GM21526 (cell line): ENCODE measurements around the gene AJUBA.
"Not testable (repeated sequence)": the region's sequence is repeated elsewhere in the genome, so short reads cannot be mapped to it uniquely, and the experiment has no call there.

Experiments used
- ATAC-seq: cut with Tn5 transposase; IDR thresholded peaks from one replicate; pipeline ENCODE4 v1.9.1; 2021; ENCODE audit warnings: moderate library complexity; ENCODE audit not compliant: unreplicated experiment, low FRiP score

Gene AJUBA

DNA sequence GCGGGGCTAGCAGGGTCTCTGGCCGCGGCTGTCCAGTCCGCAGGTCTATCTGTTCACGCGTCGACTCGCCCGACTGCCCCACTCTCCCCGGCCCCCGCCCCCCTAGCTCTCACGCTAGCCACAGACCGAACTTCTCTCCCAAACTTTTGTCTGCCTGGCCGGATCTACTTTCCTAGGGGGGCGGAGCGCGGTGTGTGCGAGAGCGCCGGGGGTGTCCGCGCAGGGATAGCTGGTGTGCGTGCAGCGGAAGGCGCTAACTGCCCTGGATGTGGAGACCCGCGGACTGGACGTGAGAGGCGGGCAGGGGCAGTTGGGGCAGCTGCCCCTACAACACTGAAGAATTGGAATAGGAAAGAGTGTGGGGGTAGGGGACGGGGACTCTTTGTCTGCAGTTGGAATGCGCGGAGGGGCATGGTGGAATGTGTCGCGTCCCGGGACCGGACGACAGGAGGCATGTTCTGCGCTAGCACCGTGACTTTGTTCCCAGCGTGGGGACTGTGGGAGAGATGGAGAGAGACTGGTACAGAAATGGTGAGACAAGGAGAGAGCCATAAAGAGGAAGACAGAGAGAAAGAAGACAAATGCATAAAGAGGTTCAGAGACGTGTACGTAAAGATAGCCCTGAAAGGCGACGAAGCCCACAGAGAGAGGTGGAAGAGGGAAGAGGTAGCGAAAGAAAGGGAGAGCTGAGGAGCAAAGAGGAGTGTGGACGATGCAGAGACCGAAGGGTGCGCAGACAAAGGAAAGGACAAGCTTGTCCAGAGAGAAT is at the start of gene AJUBA:
TSS of gene AJUBA (minus strand) at position 75 of the 769 bp plus-strand sequence. CDS start 285 bp downstream, outside the sequence.
- no peak for ATAC-seq

DNA sequence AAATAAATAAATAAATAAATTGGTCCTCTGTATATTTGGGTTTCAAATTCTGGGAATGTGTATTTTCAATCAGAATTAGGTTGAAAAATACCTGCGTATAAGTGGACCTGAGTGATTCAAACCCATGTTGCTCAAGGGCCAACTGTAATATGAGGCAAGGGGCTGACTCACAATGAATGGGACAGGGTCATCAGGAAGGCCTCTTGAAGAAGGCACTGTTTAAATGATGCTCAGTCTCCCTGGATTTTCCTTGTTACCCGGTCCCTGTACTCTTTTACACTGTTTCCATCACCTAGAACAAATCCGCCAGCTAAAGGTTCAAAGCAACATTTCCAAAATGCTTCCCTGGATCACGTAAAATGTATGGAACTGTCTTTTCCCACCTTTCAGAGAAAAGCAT is 48.6 kb upstream of the AJUBA start:
- ATAC-seq = no peak

DNA sequence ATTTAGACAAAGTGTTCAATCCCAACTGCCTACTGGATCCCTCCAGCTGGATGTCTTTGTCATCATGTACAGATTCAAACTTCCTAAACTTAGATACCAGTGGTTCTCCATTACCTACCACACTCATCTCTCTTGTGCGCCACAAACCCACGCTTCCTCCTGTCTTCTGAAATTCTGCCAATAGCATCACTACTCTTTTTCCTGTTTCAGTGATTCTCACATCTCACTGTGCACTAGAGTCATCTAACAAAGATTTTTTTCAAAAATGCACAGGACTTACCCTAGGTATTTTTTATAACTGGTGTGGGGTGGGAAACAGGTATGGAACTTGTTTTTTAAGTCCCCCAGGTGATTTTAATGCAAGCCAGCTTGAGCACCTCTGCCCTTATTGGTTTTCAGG is 46.4 kb upstream of the AJUBA start:
- no peak for ATAC-seq

DNA sequence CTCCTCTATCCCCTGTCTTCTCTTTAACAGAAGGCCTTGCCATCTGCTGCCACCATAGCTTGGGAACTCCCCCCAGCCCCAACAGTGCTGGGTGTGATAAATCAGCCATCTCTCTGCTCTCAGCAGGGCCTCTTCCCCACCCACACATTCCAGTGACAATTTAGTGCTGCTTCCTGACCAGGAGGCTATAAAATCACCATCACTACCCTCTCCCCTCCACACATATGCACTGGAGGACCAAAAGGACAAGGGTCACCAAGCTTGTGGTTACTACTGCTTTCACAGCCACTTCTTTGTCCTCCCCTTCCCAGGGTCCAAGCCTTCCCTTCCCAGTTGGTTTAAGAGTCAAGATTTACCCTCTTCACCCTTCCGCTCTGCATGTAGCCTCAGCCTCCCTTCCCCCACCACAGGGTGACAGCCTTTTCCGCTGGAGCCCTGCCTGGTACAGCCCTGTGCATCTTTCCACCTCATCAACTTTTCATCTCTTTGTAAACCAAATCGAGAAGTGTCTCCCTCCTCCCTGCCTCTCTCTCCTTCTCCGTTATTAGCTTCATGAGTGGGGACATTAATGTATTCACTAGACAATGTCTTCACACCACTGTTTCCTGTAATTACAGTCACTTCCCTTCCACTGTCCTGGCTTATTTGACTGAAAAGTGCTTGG is 42.9 kb upstream of the AJUBA start:
- no peak for ATAC-seq

DNA sequence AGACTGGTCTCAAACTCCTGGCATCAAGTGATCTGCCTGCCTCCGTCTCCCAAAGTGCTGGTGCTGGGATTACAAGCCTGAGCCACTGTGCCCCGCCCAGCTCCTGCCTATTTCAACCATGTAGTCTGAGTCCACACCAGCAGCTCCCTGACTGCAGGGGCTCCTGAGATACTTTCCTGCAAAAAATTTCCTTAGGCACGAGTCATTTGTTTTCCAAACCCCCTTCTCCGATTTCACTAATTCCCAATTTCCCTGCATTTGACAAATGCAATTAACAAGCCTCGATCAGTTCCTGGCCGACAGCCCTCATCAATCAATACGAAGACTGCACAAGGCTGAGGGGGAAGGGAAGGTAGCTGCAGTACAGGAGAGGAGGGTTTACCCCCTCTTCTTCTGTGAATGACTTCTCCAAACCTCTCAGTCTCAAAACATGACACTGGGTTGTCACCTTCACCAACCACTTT is 42.3 kb upstream of the AJUBA start:
- no peak for ATAC-seq

DNA sequence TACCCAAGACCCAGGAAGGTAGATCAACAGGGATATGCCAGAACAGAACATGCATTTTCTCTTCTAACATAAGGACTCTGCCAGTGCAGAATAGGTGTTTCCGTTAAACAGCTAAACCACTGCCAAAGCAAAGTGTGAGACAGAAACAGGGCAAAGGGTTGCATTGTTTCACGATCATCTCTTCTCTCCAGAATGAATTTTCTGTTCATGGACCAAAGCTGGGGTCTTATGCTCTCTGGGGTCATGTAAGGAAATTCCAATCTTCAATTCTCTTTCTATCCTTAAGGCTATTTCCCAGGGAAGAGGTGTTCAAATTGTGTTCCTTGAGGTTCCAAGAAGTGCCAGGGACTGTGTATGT is 41.4 kb upstream of the AJUBA start:
- no peak for ATAC-seq

DNA sequence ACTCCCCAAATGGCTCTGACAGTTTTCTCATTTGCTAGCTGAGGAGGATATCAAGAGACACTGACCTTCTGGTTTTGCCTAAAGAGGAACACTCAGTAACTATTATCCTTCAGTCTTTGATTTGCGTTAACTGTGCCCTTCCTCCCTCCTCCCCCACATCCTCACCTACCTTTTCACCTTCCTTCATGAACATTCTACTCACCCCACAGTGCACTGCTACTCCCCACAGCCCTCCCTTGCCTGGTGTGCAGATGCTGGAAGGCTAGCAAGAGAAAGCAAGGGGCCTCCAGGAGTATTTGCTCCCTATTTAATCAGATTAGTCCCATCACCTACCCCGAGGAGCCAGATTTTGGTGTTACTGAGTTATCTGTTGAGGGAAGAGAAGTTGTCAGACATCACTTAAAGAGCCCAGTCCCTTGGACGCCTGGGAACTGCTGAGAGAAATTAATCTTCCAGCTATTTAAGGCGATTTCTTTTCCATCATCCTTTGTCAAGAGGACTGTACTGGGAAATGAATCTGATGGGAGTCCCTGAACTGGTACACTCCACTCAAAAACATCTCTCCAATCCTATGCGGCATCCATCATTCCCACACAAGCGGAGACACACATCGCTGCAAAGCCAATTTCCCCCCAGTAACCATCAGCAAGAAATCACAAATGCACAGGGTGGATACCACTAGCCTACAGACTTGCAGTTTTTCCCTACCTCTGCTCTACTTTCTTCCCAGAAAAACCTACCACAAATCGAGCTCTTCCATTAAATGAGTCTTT is 40.9 kb upstream of the AJUBA start:
- no peak for ATAC-seq

DNA sequence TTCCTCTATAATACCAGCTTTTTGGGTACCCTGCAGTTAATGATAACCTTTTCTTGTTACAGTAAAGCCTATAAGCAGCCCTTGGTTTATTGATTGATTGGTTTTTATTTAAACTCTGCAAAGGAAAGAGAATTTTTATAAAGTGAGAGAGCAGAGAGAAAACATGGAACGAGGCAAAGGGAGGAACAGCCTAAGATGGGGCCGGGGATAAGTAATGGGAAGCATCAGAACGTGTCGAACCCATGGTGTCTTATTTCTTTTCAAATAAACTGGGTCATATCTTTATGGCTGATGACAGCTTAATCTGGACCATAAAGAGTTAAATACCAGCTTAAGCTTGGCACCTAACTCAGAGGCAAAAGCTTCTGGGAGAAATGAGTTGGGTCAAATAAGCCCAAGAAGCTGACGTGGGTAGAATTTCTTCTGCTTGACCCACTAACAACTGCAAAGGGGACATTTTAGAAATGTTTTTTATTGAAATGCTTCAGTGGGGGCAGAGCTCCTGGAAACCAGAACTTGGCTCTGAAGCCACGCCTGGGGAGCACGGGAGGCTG is 39.6 kb upstream of the AJUBA start:
- ATAC-seq = no peak

DNA sequence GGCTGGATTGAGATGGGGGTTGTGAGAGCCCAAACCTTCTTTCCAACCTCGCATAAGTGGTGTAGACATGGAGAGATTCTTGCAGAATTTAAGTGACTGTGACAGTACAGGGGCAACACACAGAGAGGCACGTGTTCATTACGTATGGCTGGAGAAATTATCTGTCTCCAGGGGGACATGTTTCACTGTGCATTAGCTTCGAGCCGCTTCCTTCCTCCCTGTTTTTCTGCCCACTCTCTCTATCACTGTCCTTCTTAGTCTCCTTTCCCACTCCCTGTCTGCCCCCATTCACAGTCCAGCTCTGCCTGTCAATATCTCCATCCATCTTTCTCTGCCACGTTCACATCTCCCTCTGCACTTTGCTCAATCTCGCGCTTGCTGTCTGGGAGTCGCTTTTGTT is 39.1 kb upstream of the AJUBA start:
- ATAC-seq = no peak

DNA sequence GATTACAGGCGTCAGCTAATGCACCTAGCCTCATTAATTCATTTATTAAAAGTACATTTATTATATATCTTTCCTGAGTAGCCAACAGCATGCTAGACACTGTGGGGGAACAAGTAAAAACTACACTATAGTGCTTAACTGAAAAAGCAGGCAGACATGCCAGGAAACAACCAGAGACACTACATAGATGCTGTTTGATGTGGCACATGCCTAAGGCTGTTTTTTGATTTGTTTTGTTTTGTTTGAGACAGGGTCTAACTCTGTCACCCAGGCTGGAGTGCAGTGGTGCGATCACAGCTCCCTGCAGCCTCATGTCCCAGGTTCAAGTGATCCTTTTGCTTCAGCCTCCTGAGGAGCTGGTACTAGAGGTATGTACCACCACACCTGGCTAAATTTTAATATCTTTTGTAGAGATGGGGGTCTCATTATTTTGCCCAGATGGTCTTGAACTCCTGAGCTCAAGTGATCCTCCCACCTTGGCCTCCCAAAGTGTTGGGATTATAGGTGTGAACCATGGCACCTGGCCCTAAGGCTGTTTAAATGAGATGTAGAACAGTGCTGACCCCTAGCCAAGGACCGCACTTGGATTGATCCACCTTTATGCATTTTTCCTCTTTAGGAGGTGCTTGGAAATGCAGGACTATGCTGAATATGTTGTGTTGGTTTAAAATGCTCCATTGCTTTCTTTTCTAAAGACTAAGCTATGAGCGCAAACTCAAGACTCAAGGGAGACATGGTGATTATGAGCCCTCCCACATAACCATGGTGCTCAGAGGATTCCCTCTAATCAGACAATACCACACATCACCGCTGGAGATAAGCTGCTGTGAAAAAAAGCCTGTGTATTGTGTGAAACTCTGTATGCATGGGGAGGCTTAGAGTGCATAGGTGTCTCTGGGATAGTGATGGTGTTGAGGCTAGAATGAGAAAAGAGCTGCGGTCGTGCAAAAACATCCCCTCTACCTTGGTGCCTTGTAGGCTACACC is 38.1 kb upstream of the AJUBA start:
- ATAC-seq = no peak

DNA sequence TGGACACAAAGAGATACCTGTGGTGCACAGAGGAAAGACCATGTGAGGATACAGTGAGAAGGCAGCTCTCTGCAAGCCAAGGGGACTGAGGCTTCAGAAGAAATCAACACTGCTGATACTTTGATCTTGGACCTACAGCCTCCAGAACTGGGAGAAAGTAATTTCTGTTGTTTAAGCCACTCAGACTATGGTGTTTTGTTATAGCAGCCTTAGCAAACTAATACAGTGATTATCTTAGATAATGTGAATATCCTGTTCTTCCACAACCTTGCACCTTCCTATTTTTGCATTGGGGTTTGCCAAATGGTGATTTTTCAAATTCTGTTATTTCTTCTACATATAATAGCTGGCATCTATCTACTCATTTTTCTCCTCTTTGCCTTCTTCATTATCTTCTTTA is 35.8 kb upstream of the AJUBA start:
- ATAC-seq = no peak

DNA sequence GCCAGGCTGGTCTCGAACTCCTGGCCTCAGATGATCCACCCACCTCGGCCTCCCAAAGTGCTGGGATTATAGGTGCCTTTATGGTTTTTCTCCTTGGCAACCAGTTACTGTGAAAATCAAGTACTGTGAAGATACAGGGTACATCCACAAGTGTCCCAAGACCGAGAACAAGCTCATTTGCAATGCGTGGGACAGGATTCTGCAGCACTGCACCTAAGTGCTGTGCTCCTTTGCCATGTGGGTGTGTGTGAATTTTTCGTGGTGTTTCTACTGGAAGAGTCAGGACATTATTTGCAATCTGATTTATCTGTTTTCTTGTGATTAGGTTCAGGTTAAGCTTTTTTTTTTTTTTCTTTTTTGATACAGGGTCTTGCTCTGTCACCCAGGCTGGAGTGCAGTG is 34.7 kb upstream of the AJUBA start:
- ATAC-seq = no peak

DNA sequence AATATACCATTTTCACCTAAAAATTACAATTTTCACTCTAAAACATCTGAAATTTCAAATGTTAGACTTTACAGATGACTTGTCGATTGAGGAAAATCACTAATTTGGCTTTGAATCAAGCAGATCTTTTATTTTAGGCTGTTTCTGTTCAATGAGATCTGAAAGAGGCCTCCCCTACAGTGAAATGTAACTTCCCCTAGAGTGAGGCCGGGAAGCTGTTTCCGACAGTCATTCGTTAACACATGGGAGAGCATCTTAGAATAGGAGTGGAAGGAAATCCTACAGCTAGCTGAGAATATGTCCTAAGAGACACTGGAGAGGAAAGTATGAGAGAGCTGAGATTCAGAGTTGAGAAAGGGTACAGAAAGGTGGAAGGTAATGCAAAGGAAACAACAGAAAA is 33.3 kb upstream of the AJUBA start:
- no peak for ATAC-seq

DNA sequence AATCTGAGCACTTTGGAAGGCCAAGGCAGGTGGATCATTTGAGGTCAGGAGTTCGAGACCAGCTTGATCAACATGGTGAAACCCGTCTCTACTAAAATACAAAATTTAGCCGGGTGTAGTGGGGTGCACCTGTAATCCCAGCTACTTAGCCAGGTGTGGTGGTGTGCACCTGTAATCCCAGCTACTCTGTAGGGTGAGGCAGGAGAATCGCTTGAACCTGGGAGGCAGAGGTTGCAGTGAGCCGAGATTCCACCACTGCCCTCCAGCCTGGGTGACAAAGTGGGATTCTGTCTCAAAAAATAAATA is 31.4 kb upstream of the AJUBA start:
- ATAC-seq = not testable (repeated sequence)

DNA sequence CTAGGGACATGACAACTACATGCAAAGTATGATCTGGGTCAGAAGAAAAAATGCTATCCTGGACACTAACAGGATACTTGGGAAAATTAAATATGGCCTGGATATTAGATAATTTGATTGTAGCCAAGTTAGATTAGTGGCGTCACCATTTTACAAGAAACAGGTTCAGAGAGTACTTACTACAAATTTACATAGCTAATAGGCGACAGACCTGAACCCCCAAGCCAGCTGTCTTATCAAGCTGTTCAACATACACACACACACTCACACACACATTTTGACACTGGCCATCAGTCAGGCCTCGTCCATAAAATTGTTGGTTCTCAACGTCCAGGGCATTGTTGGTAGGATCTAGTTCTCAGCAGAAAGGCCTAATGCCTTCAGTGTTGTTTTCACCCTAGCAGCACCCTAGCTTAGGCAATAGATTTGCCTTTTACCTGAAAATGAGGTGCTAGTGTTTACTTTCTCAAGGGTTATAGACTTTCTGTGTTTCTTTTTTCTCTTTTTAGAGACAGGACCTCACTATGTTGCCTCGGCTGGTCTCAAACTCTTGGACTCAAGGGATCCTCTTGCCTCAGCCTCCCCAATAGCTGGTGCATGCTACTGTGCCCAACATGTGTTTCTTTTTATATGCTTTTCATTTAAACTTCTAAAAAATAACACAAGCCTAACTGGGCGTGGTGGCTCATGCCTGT is 30.9 kb upstream of the AJUBA start:
- ATAC-seq = no peak

DNA sequence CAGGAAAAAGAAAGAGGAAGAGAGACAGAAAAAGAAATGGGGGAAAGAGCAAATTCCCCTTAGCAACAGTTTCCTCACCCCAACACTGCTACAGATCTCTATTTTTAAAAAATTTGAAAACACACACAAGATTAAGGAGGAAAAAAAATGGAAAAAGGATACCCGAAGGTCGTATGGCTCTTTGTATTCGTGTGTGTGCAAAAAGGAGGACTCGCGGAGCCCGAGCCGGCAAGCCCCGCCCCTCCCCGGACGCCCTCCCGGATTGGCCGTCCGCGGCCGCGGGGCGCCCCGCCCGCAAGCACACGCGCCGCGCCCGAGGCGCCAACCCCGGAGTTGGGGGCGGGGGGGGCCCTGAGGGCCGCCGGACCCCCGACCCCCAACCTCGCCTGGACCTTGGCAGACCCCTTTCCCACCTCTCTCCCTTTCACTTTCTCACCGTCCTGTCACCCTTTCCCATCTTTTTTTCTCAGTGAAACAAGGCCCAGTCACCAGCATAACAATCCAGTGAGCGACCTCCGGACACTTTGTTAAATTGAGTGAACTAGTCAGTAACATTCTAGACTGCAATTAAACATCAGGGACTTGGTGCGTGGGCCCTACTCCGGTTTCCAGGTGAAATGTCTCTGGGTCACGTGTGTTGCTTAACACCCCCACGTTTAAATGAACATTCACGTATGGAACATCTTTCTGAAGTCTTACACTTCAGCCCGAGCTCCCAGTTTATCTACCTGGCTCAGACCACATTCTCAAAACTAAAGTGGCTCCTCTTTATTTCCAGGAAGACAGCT is 27.8 kb upstream of the AJUBA start, which contains the start of gene C14orf93:
TSS of gene C14orf93 (minus strand) at position 205 of the 788 bp plus-strand sequence. CDS start 11,120 bp downstream, outside the sequence.
- ATAC-seq = no peak

DNA sequence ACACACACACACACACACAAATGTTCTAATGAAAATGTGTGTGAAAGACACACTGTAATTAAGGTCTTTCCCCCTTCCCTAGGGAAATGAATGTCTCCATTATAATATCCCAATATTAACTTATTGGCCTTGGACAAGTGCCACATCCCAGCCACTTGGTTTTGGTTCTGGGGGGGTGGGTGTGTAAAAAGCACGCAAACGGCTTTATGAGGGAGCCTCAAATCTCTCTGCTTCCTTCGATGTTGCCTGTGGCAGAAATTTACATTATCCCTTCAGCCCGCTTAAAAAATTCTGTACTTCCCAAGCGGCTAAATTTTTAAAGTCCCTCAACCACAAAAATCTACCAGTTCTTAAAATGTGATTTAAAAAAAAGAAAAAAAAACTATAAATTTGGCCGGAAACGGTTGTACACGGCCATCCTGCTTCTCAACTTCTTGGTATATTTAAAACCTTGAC is 27.2 kb upstream of the AJUBA start:
- ATAC-seq = no peak

DNA sequence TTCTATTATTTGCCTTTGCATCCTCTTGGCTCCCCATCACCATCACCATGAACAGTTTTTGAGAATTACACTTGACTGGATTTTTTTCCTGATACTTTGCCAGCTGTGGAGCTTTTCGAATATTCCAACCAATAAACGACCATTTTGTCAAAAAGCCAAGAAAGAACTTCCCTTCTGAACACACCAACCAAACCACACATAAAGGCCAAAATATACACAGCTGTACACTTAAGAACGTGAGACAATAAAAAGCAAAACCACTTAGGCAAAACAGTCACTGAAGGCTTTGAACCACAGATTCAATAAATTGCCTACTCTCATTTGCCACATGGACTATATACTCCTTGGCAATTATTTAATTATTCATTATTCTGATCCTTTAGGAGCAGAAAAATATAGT is 26.5 kb upstream of the AJUBA start:
- no peak for ATAC-seq
